NCI-H2081 (cell line): ENCODE measurements around the gene SLFN12L.
"Not testable (repeated sequence)": the region's sequence is repeated elsewhere in the genome, so short reads cannot be mapped to it uniquely, and the experiment has no call there.

Experiments used
- DNase-seq, 2 experiments: peaks; one replicate each; lab custom pipeline; 2025; lab: John Stamatoyannopoulos, UW

SLFN12L gene

GRCh38 chr17:35542990-35543389 is 5.5 kb upstream of the SLFN12L start:
- DNase-seq: no peak

GRCh38 chr17:35541434-35541833 is 4.0 kb upstream of the SLFN12L start:
- DNase-seq: no peak

DNA sequence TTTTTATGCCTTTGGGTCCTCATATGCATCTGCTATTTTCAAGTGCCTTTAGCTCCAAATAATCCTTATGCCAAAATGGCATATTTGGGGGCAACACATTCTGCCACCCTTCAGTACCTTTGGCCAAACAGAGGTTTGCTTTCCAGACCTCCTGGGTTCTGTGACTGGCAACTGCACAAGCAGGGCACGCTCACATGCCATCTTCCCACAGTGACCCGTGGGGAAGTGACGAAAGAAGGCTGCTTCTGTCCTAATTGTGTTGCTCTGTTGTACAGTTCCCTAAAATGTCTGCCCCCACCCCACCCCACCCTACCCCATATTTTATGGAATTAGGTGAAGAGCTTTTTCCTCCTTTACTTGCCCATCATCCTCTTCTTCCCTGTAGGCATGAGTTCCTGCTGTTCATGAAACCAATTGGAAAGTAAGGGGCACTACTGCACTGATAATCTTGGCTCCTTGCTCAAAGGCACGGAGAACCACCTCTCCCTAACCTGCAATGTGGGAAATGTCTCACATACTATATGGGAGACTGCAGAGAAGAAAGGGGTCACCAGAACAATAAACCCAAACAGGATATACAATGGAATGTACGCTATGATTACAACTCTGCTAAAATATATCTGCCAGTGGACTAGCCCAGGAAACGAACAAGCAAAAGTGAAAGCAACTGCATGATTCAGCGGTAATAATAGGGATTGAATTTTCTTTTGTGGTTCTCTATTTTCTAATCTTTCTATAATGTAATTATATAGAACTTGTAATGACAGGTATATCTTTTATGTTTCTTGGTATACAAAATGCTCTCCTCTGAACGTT is 3.3 kb upstream of the SLFN12L start:
- DNase-seq: no peak

DNA sequence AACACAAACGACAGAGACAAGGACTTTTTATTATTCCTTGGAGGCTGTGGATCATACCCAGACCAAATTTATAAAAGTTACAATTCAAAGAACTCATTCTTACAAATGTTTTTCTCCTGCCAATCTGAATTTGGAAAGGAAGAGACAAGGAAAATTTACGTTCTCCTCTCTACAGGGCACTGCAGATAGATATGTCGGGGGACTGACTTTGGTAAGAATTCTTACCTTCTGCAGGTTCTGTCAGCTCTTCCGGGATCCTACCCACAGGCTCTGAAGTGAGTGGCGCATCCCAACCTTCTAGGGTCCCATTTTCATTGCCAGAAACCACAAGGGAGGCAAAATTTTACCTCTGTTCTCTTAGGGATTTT is 2.2 kb upstream of the SLFN12L start:
- DNase-seq: no peak

DNA sequence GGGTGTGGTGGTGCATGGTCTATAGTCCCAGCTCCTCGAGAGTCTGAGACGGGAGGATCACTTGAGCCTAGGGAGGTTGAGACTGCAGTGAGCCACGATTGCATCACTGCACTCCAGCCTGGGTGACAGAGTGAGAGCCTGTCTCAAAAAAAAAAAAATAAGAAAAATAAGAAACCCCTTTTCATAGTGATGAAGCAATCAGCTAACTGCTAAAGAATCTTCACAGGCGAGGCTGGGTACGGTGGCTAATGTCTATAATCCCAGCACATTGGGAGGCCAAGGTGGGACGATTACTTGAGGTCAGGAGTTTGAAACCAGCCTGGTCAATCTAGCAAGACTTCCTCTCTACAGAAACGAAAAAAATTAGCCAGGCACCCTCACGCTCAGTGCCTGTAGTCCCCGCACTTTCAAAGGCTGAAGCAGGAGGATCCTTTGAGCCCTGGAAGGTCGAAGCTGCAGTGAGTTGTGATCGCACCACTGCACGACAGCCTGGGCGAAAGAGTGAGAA is 760 bp downstream of the SLFN12L start:
- DNase-seq: no peak

GRCh38 chr17:35535406-35535805 is 2.1 kb downstream of the SLFN12L start:
- not testable (repeated sequence) for DNase-seq

DNA sequence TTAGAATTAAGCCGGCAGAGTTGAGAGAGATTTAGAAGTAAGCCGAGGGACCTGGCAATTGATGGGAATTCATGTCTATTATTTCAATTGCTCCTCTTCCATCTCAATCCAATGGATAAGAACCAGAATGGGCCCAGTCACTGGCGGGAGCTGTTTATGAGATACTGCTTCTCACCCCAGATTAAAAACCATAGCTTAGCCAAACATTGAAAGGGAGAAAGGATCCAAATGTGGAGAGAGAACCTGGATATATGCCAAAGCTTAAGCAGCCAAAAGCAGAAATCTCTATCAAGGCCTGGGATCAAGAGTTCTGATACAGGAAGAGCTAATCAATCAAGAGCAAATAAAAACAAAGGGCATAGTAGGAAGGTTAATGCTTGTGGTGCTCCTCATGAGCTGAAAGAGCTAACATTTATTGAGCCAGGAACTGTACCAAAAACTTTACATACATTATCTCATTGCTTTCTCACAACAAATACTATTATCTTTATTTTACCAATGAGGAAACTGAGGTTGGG is 2.8 kb downstream of the SLFN12L start:
- no peak for DNase-seq

GRCh38 chr17:35531160-35531559 is 6.3 kb downstream of the SLFN12L start:
- no peak for DNase-seq

- DNase-seq: no peak
These were observed 7.6 kb downstream of the SLFN12L start for GRCh38 chr17:35529866-35530265.

GRCh38 chr17:35529326-35529725 is 8.2 kb downstream of the SLFN12L start:
- DNase-seq: not testable (repeated sequence)

DNA sequence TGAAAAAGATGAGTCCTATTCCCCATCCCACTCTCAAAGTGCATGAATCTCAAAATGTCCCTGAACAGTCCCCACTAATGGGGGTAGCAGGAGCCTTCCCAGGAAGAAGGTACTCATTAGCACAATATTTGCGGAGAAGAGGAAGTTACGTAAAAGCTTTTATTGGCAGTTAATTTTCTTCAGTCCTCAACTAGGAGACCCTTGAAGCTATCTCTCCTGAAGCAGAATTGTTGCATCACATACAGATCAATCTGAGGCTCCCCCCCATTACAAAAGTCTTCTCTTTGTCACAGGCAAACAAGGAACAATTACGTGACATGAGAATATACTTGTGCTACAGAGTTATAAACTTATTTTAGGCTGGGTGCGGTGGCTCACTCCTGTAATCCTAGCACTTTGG is 14.2 kb downstream of the SLFN12L start:
- no peak for DNase-seq

GRCh38 chr17:35521654-35522256 is 15.7 kb downstream of the SLFN12L start:
- DNase-seq: not testable (repeated sequence)

- DNase-seq: no peak
These were observed 16.3 kb downstream of the SLFN12L start for GRCh38 chr17:35521150-35521549.

GRCh38 chr17:35519906-35520442 is 17.5 kb downstream of the SLFN12L start:
- DNase-seq: no peak

GRCh38 chr17:35519439-35519838 is 18.0 kb downstream of the SLFN12L start:
- no peak for DNase-seq

DNA sequence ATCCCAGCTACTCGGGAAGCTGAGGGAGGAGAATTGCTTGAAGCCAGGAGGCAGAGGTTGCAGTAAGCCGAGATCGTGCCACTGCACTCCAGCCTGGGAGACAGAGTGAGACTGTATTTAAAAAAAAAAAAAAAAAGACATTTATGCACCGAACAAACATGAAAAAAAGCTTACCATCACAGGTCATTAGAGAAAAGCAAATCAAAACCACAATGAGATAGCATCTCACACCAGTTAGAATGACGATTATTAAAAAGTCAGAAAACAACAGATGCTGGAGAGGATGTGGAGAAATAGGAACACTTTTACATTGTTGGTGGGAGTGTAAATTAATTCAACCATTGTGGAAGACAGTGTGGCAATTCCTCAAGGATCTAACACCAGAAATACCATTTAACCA is 19.0 kb downstream of the SLFN12L start:
- not testable (repeated sequence) for DNase-seq

DNA sequence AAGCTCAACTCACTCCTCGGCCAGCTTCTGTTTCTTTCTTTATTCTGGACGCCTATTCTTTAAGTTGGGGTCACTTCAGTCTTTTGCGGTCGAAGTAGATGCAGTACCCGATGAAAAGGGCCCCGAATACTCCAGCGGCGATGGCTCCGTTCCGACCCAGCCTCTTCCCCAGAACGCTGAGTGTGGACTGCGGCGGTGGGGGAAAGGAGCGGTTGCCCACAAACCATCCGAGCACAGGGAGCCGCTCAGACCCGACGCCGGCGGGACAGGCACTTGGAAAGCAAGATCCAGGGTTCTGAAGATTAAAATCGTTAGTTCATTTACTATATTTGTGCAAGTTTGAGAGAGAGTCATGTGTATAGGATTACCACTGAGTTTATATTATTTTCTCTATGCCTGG is 22.5 kb downstream of the SLFN12L start:
- DNase-seq: no peak

DNA sequence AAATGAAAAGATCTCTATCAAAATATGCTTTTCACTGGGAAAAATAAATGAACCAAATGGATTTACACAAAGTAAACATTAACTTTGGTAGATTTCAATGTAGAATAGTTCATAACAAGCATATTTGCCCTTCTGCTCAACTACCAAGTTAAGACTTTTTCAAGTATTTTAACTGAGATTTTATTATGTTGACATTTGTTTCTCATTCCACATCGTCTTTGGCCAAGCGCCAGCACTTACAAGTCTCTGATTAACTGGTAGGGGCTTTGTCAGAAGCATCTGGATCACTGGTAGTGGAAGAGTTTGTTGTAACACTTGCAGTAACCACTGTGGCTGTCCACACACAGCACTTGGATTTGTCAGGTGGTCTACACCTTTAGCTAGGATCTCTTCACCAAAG is 22.9 kb downstream of the SLFN12L start:
- no peak for DNase-seq

DNA sequence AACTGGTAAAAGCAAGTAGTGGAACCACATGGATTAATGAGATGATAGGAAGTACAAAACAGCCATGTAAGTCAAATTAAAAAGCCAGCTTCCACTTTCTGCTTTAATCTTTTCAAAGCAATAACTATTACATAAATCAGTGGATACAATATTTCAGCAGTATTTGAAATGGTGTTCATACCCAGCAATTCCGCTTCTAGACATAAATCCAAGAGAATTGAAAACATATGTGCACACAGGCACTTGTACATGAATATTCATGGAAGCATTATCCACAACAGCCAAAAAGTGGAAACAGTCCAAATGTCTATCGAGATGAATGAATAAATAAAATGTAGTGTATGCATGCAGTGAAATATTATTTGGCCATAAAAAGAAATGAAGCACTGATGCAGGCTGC is 27.4 kb downstream of the SLFN12L start:
- DNase-seq: no peak

DNA sequence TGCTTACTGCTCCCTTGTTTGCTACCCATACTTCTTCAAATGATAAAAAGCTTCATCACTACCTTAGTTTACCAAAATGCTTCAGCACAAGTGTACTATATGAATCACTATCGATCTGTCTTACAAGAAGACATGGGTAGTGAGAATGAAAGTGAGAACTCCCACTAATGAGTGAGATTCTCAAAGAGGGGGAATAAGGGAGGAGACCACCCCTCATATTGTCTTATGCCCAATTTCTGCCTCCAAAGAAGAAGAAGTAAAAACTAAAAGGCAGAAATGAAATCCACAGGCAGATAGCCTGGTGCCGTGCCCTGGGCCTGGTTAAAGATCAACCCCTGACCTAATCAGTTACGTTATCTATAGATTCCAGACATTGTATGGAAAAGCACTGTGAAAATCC is 29.8 kb downstream of the SLFN12L start:
- DNase-seq: not testable (repeated sequence)

GRCh38 chr17:35499548-35499947 is 37.9 kb downstream of the SLFN12L start:
- DNase-seq: no peak

DNA sequence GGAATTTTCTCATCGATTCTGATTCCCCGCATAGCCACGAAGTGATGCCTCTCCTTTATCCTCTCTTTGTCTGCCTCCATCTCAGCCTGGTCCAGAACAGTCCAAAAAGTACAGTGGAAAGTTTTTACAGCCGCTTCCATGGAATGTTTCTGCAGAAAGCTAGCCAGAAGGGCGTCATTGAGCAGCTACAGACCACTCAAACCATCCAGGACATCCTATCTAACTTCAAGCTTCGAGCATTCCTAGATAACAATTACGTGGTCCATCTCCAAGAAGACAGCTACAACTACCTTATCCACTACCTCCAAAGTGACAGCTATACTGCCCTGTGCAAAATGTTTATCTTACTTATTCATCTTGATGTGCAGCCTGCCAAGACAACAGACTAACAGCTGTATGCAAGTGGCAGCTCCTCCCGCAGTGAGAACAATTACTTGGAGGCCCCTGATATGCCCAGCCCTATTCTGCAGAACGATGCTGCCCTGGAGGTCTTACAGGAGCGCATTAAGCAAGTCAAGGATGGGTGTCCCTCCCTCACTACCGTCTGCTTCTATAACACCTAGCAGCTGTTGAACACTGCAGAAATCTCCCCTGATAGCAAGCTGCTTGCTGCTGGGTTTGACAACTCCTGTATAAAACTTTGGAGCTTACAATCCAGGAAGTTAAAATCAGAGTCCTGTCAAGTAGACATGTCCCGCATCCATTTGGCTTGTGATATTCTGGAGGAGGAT is 38.9 kb downstream of the SLFN12L start:
- no peak for DNase-seq
